Panc1 (cell line): ENCODE measurements around the gene SPINK14. TPM values are rescaled to one million over a fixed set of nuclear protein-coding genes. Genes with fewer than 3 reads are reported as not detected.

Experiments
- ATAC-seq: fragments of 200-7000 bp; cut with Tn5 transposase; 2 replicates; pipeline ENCODE4 v1.9.1; 2020; ENCODE audit warnings: mild to moderate bottlenecking, moderate library complexity
- BruUV-seq: library from RNA; stranded (reverse); fragments of 400-500 nt; replicated peaks from 2 replicates; lab custom pipeline; 2021; lab: Mats Ljungman, UMichigan
- CTCF ChIA-PET: fragments of 300-600 bp; sonication (Branson Sonifier 250); formaldehyde crosslinking; loops from one replicate; lab custom pipeline; 2022; ENCODE audit warnings: antibody characterized with exemption; lab: Charles Lee
- POLR2A ChIA-PET: fragments of 300-600 bp; sonication (Branson Sonifier 250); formaldehyde crosslinking; loops from one replicate; lab custom pipeline; 2022; ENCODE audit warnings: antibody characterized with exemption; lab: Charles Lee
- DNase-seq: peaks from one replicate; pipeline ENCODE4 v3.0.0-alpha.2; 2010; ENCODE audit warnings: low read depth, low spot score
- H3K27ac ChIP-seq: 2 replicates; pipeline ENCODE4 v1.5.1; 2011; ENCODE audit warnings: mild to moderate bottlenecking, low read length, inconsistent platforms
- H3K27me3 ChIP-seq: fragments of 200-500 bp; sonication (Bioruptor generic); 2 replicates; pipeline ENCODE4 v1.6.0; 2014; ENCODE audit warnings: low read length, inconsistent platforms; ENCODE audit not compliant: control insufficient read depth, insufficient read depth
- H3K36me3 ChIP-seq: fragments of 200-500 bp; sonication (Bioruptor generic); 2 replicates; pipeline ENCODE4 v1.5.1; 2014; ENCODE audit warnings: inconsistent platforms, mild to moderate bottlenecking, low read length, moderate library complexity; ENCODE audit not compliant: control insufficient read depth, insufficient read depth
- H3K4me1 ChIP-seq: 2 replicates; pipeline ENCODE4 v1.5.1; 2011; ENCODE audit warnings: inconsistent platforms, mild to moderate bottlenecking, low read length, moderate library complexity; ENCODE audit not compliant: control insufficient read depth, insufficient read depth
- H3K4me3 ChIP-seq, 2 experiments: 2 replicates each; pipeline ENCODE4 v1.5.1; 2011 to 2012; ENCODE audit warnings: low read depth in 2 of 2, low read length in 2 of 2, mild to moderate bottlenecking in 2 of 2, inconsistent platforms in 1 of 2, moderate library complexity in 1 of 2
- H3K9me3 ChIP-seq: fragments of 200-500 bp; sonication (Bioruptor generic); 2 replicates; pipeline ENCODE4 v1.5.1; 2014; ENCODE audit warnings: low read depth, mild to moderate bottlenecking, inconsistent platforms, low read length, moderate library complexity; ENCODE audit not compliant: control insufficient read depth, insufficient read depth
- POLR2AphosphoS5 ChIP-seq: IDR thresholded peaks from 2 replicates; pipeline ENCODE4 v1.6.1; 2012; ENCODE audit warnings: mild to moderate bottlenecking, low read depth, low read length, moderate library complexity
- SIN3A ChIP-seq: IDR thresholded peaks from 2 replicates; pipeline ENCODE4 v1.6.1; 2012; ENCODE audit warnings: low read depth, mild to moderate bottlenecking, low read length, moderate library complexity, borderline replicate concordance; ENCODE audit not compliant: insufficient read depth
- TCF7L2 ChIP-seq: IDR thresholded peaks from 2 replicates; pipeline ENCODE4 v1.6.1; 2011; ENCODE audit warnings: mild to moderate bottlenecking, low read depth, low read length, inconsistent platforms
- in situ Hi-C: cut with HindIII; loops from 2 replicates; pipeline ENCODE4 v1.10.0; 2016; ENCODE audit warnings: low sequenced_read_pairs, low pct_unique_long_range_greater_than_20kb
- intact Hi-C: fragments of 100-400 bp; cut with micrococcal nuclease; formaldehyde crosslinking; loops from one replicate; pipeline ENCODE4 v1.10.0; 2022; ENCODE audit not compliant: unreplicated experiment
- total RNA-seq: library from RNA; stranded (reverse); gene quantifications from one replicate; pipeline ENCODE4 v1.2.1, GENCODE V29; 2021; ENCODE audit not compliant: unreplicated experiment
- TF ChIP-seq, protein P1 (sequence below), 2 experiments: IDR thresholded peaks; 2 replicates each; pipeline ENCODE4 v1.6.1; 2011 to 2012; ENCODE audit warnings: low read depth in 2 of 2, control low read depth in 1 of 2, low read length in 1 of 2, mild to moderate bottlenecking in 1 of 2, moderate library complexity in 1 of 2; ENCODE audit not compliant: insufficient read depth in 1 of 2
- TF ChIP-seq, protein P2 (sequence below): fragments of 450-650 bp; IDR thresholded peaks from 2 replicates; pipeline ENCODE4 v1.5.1; 2017; ENCODE audit warnings: mild to moderate bottlenecking

The SPINK14 gene
- total RNA-seq, 1 experiment from 2014 or later = not detected

DNA sequence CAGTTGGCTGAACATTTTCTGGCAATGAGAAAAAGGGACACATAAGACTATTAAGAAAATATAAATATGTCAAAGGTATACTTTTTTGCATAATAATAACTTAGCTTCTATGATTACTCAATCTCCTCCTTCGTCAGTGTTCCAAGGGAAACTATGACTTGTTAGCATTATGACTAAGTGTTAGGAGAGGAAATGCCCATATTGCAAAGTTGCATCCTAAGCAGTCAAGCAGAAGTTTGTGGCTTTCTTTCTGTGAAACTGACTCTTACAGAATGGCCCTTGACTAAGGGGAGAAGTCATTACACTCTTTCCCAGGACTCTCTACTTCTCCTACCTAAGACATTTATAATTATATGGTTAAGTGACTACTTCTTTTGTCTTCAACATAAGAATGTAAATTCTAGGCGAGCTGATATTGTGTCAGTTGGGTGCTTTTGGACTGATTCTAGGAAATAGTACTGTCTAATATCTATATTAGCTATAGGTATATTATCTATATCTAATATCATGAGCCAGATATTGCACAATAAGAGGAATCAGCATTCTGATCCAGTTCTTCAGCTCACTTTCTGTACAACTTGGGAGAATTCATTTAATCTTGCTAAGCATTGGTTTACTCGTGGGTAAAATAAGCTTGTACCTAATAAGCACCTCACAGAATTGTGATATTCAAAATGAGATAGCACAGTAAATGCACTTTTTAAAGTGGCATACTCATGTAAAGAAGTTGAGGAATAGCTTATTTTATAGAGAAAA, 18.1 kb downstream of the SPINK14 start:
- intact Hi-C loops = no loop called here
- ChIA-PET CTCF (no interaction called here), POLR2A (no interaction called here)
- ATAC-seq (no peak), DNase-seq (peak; percentile 36)
- TF ChIP-seq, protein P1, sequence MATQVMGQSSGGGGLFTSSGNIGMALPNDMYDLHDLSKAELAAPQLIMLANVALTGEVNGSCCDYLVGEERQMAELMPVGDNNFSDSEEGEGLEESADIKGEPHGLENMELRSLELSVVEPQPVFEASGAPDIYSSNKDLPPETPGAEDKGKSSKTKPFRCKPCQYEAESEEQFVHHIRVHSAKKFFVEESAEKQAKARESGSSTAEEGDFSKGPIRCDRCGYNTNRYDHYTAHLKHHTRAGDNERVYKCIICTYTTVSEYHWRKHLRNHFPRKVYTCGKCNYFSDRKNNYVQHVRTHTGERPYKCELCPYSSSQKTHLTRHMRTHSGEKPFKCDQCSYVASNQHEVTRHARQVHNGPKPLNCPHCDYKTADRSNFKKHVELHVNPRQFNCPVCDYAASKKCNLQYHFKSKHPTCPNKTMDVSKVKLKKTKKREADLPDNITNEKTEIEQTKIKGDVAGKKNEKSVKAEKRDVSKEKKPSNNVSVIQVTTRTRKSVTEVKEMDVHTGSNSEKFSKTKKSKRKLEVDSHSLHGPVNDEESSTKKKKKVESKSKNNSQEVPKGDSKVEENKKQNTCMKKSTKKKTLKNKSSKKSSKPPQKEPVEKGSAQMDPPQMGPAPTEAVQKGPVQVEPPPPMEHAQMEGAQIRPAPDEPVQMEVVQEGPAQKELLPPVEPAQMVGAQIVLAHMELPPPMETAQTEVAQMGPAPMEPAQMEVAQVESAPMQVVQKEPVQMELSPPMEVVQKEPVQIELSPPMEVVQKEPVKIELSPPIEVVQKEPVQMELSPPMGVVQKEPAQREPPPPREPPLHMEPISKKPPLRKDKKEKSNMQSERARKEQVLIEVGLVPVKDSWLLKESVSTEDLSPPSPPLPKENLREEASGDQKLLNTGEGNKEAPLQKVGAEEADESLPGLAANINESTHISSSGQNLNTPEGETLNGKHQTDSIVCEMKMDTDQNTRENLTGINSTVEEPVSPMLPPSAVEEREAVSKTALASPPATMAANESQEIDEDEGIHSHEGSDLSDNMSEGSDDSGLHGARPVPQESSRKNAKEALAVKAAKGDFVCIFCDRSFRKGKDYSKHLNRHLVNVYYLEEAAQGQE (IDR thresholded peaks at IDR 0.05; ENCODE audit: insufficient read depth in 1 of 2, low read depth in 2 of 2, low read length in 1 of 2) = no peak
- TF ChIP-seq POLR2AphosphoS5 (no peak), TCF7L2 (no peak), SIN3A (no peak)
- TF ChIP-seq, protein P2, sequence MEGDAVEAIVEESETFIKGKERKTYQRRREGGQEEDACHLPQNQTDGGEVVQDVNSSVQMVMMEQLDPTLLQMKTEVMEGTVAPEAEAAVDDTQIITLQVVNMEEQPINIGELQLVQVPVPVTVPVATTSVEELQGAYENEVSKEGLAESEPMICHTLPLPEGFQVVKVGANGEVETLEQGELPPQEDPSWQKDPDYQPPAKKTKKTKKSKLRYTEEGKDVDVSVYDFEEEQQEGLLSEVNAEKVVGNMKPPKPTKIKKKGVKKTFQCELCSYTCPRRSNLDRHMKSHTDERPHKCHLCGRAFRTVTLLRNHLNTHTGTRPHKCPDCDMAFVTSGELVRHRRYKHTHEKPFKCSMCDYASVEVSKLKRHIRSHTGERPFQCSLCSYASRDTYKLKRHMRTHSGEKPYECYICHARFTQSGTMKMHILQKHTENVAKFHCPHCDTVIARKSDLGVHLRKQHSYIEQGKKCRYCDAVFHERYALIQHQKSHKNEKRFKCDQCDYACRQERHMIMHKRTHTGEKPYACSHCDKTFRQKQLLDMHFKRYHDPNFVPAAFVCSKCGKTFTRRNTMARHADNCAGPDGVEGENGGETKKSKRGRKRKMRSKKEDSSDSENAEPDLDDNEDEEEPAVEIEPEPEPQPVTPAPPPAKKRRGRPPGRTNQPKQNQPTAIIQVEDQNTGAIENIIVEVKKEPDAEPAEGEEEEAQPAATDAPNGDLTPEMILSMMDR = no peak
- no peaks in the 10 kb centered on the region; the same call in 1 of the 2 replicates for H3K36me3 ChIP-seq
- no peaks in the 10 kb centered on the region for H3K27me3 ChIP-seq
- H3K27ac ChIP-seq = no peak overlapping the region
- in situ Hi-C loops = no loop called here
- H3K4me1 ChIP-seq = no peaks in the 10 kb centered on the region
- H3K4me3 ChIP-seq = no peak overlapping the region
- BruUV-seq = no TSS peak
- H3K9me3 ChIP-seq = no peaks in the 10 kb centered on the region

DNA sequence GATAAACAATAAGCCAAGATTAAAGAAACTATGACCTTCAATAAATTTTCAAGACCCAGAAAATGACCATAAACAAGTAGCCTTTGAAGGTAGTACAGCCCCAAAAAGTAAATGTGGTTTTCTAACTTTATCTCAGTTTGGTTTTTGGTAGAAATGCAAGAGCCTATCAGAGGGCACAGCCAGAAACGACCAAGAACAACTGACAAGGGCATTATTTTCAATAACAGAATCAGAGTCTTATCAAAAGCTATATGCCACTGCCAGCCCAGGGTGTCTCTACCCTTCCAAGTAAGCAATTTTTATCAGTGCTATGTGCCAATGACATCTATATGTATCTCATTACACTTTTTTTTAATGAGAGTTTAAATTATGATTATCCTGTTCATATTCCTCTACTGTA, 22.7 kb downstream of the SPINK14 start:
- no peaks in the 10 kb centered on the region for H3K36me3 ChIP-seq
- intact Hi-C loops = no loop called here

More for the DNA sequence above, 22.7 kb downstream of the SPINK14 start:
- CTCF ChIA-PET = no interaction called here
- DNase-seq (no peak), ATAC-seq (no peak)
- POLR2A ChIA-PET = no interaction called here
- no peaks in the 10 kb centered on the region for H3K4me1 ChIP-seq
- no peaks in the 10 kb centered on the region for H3K9me3 ChIP-seq
- in situ Hi-C loops = no loop called here
- BruUV-seq = no TSS peak
- H3K27me3 ChIP-seq = no peaks in the 10 kb centered on the region
- no peak overlapping the region for H3K4me3 ChIP-seq
- TF ChIP-seq SIN3A = no peak
- no peak for TF ChIP-seq TCF7L2
- TF ChIP-seq, protein P2 = no peak
- TF ChIP-seq POLR2AphosphoS5 = no peak
- TF ChIP-seq, protein P1 (IDR thresholded peaks at IDR 0.05; ENCODE audit: insufficient read depth in 1 of 2, low read depth in 2 of 2, low read length in 1 of 2) = no peak
- H3K27ac ChIP-seq = no peak overlapping the region
